GM19397 (cell line): ENCODE data around the gene MYO1E.

Source experiments
- ATAC-seq: cut with Tn5 transposase; IDR thresholded peaks from one replicate; pipeline ENCODE4 v1.9.1; 2021; ENCODE audit warnings: mild to moderate bottlenecking, moderate library complexity; ENCODE audit not compliant: unreplicated experiment

The MYO1E gene

DNA sequence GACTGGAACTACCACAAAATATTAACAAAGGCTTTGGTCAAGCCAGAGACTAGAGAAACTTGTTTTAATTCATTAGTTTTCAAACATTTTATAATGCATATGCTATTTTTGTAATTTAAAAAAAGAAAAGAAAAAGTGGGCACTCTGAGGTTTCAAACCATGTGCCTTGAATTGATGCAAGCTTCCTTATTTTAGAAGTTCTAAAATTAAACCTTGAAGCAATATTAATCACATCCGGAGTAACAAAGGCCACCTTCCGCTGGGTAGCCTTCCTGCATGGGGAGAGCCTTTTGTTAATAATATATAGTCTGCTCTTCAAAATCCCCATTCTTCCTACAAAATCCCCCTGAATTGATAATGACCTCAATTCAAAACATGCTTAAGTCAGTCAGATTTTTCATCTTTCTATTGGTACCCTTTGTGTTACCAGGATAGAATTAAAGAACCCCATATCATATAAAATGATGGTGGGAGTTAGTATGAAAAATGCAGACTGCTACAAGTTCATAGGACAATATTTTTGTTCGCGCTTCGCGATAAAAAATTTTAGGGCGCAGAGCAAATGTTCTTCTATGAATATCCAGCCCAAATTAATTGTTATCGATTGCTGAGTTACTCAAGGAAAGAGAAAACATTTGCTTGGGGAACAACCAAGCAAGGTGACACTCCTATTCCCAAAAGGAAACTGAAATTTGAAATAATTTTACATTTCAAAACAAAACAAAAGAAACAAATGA, 135.4 kb downstream of the MYO1E start:
- peak; percentile 58 for ATAC-seq

DNA sequence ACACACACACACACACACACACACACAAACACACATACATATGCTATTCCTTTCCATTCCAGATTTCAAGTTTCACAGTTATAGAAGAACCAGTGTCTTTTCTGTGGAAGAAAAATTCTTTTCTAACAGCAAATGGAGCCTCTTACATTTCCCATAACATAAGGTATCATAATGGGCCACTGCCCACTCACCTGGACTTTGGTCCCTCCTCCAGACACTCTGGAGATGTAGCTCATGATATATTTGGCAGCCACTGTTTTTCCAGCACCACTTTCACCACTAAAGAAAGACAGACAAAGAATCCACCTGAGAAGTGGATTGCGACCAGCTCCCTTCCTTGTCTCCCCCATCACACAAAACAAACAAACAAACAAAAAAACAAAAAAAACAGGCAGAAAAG, 136.3 kb downstream of the MYO1E start:
- no peak for ATAC-seq

DNA sequence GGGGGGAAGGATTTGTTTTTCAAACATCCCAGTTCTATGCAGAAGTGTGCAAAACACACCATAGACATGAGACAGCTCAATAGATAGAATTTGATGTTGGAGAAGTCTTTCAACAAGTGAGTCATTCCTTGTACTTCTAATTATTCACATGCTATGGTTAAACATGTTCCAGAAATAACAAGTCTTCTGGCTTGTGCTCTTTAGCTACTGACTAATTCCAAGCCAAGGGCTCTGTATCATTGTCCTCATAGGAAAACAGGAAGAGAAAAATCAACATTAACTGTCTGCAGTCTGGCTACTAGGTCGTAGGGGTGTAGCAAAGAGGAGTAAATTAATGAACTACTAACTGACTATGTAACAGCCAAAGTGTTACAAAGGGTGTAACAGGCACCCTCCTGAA, 140.2 kb downstream of the MYO1E start:
- ATAC-seq: no peak

DNA sequence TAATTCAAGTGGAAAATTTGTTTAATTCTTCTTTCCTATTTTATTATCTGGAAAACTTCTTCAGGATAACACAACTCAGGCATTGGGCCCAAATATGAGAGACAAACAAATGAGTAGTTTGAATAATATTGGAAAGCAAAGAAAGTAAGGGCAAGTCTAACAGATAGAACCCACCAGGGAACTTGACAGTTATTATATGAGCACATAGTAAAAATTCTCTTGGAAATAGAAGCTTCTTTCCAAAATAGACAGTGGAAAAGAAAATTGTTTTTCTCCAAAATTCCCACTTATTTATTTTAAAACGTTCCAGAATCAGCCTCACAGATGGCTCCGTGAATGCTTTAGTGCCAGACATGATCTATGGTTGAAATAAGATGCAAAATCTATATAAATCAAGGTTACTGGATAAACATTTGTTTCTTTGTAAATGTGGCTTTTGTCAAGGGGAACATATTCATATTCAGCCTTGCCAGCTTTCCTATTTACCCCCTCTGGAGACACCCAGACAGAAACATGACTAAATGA, 142.1 kb downstream of the MYO1E start:
- no peak for ATAC-seq

DNA sequence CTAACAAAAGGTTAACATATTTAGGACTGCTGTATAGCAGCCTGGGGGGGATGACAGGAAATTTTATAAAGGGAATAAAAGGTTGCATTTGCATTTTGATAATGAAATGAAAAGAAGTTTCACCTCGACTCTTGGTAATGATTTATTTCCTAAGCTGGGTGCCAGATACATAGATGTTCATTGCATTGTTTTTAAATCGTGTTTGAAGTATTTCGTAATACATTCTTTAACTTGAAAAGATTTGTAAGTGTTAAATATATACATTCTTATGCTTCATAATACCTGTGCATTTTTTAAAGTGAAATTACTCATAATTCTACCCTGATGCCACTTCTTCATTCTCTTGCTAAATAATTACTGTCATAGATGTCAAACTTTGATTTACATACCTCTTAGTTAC, 143.2 kb downstream of the MYO1E start:
- no peak for ATAC-seq

DNA sequence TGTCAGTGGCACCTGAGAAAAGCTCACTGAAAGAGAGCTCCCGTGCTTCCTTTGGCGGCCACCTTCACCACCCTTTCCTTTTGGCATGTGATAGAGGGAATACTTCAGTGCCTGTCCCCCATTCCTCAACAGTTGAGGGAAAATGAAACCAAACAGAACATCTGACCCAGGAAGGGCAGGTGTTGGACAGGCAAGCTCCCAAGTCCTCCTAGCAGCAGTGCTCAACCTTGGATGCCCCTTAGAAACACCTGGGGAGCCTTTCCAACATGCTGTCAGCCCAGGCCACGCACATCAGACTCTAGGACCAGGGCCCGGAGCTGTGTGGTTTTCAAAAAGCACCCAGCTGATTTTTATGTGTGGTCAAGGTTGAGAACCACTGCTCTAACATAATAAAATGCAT, 143.7 kb downstream of the MYO1E start:
- no peak for ATAC-seq

DNA sequence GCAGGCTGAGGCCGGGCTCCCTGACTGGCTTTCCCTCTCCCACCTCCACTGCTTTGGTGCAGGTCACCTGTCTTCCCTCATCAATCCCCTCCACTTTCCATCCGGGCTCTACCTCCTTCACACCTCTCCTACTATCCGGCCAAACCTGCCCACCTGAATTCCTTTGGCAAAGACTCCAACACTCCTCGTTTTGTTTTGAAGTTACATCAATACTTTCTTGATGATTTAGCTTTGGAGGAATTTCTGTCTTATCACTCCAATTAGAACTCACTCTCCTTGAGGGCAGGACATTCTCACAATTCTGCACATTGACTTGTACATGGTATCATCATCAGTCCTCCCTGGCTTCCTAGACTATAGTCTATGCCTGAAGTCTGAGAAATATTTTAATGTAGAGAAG, 145.7 kb downstream of the MYO1E start:
- no peak for ATAC-seq

DNA sequence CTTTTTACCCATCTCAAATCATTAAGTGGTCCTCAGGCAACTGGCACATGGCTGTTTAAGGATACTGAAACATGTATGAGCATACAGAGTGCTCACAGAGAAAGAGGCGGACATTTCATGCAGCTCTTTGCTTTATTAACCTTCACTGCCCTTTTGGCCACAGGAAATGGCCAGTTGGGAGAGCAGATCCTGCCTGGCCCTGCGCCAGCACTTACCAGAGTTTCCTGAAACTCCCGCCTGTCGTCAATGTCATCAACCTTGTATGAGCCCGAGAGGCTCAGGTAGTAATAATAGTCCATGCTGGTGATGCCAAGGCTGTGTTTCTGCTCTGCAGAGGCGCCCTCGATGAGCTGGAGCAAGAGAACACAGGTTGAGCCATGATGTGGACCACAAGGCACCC, 148.2 kb downstream of the MYO1E start:
- ATAC-seq: no peak

DNA sequence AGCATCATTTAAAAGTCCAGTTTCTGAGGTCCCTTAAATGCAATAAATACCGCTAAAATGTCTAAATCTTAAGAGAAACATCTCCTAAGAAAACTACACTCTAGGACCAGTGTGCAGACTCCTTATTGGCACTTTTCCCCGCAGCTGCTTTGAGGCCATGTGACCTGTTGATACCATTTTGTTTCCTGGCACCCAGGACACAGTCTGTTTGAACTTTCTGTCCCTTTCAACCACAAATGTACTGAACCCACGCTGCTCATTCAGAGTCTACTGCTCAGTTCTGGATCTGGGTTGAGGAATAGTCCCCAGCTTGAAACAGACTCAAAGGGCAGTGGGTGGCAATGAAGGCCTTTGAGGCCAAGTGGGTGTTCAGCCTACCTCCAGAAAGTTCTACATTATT, 148.9 kb downstream of the MYO1E start:
- no peak for ATAC-seq

DNA sequence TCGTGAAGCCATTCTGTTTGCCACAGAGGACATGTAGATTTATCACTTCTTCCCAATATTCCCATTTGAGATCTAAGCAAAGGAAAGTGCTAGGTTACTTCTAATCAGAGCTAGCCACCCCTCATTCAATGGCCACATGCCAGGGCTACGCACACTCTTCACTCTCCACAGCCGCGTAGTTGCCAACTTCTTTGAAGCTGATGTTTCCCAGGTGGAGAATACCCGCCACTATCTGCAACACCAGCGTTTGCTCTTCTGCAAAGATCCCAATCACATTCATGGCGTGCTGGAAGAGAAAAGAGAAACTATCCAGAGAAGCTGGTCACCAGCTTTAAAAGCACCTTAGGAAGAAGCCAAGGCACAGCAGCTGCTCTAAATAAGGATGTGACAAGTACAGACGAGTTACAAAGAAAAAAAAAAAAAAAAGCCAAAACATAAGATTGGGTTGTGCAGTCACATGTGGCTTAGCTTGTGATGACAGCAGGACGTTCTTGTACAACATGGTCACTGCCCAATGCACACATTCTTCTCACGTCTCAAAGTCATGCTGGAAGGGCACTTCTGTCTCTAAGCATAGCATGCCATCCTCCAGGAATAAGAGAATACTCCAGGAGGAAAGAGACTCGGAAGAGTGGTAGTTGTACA, 149.6 kb downstream of the MYO1E start:
- no peak for ATAC-seq

DNA sequence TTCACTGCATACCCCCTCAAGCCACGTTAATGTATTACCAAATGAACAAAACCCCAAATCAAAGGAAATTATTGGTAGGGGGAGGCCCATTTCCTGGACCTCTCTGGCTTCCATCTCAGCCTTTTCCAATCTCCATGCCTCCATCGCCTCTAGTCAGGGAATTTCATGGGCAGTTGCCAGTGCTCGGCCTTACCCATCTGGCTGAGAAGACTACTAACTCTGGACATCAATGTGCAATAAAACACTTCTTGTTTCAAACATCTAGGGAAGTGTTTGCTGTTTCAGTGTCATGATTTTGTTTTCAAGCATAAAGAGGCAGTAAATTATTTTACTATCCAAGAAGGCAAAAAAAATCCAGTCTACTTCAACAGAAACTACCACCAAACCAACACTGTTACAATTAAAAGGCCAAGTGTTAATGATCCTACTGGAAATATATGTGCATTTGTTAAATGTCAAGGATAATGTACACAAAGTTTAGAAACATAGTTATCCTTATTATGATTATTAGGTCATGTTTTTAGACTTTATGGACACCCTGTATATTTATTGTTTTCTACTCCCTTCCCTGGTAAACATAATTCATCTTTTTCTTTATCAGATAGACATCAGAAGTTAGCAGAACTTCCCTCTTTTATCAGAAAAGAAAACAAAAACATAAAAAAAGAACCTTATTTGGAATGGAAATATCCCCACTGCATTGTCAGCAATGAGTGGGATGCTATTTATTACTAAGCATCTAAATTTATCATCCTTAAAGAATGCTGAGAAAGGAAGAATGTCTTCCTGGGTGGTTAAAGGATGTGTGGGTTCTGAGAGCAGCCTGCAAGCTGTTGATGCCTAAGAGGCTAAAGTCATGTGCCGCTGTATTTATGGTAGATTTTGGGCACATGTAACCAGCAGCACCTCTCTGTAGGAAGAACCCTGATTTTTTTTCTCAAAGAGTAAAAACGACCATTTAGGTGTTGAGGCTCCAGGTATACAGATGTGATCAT, 150.9 kb downstream of the MYO1E start:
- ATAC-seq: no peak

DNA sequence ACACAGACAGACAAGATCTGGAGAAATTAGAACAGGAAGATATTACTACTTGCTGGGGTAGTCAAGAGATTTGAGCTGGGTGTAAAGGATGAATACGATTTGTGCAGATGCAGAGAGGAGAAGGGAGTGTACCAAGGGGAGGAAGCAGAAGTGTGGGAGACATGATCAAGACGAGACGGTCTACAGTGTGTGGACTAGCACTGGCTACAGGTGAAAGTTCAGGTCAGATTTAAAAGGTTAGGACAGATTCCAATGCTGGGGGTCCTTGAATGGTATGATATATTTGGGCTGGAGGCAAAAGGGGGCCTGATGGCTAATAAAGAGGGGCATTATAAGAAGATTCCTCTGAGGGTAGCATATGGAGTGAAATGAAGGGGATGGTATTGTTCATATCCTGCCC, 154.0 kb downstream of the MYO1E start:
- no peak for ATAC-seq

DNA sequence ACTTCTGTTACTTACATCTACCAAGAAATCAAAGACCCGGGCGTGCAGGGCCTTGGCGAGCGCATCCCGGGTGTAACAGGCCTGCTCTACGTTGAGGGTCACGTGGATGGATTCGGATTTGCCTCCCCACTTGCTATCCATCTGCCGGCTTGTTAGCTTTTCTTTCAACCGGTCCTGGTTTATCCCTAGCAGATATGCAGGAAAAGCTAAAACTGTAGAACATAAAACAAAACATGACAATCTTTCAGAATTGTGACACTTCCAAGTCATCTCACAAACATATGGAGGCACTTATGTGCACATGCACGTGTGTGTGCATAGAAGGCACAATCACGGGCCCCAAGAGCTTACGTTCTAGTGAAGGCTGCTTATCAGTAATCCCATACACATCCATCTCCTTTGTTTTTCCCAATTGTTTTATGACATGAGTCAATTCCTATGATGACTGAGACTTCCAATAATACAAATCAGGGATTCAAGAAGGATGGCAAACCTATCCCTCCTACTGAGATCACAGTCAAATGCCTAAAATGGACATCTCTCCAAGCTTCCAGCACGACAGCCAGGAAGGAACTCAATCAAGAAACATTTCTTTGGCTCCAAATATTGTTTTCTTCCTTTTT, 154.7 kb downstream of the MYO1E start:
- ATAC-seq: no peak

DNA sequence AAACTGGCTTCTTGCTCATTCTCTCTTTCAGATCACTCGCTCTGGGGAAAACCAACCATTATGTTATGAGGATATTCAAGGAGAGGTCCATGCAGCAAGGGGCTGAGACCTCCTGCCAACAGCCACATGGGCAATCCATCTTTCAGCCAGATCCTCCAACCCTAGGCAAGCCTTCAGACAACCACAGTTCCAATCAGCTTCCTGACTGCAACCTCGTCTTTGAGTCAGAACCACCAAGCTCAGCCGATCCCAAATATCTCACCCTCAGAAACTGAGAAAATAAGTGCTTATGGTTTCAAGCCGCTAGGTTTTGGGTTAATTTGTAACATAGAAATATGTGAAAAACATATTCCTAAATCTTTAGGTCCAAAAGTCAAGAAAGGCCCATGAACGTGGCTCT, 155.8 kb downstream of the MYO1E start:
- ATAC-seq: no peak

DNA sequence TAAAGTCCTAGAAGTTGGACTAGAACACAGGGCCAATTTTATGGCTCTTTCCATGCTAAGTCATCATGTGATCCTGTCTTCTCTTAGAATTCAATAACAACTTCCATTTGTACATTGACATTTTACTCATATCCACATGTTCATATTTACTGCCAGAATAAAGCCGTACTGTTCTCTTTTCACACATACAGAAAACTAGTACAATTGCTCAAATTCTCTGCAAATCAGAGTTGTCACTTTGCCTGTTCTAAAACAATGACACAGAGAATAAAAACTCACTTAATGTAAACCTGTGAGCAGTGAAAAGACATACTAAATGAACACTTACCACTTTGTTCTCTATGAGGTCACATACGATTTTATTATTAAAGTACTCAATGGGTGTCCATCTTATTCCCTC, 162.5 kb downstream of the MYO1E start:
- ATAC-seq: no peak

DNA sequence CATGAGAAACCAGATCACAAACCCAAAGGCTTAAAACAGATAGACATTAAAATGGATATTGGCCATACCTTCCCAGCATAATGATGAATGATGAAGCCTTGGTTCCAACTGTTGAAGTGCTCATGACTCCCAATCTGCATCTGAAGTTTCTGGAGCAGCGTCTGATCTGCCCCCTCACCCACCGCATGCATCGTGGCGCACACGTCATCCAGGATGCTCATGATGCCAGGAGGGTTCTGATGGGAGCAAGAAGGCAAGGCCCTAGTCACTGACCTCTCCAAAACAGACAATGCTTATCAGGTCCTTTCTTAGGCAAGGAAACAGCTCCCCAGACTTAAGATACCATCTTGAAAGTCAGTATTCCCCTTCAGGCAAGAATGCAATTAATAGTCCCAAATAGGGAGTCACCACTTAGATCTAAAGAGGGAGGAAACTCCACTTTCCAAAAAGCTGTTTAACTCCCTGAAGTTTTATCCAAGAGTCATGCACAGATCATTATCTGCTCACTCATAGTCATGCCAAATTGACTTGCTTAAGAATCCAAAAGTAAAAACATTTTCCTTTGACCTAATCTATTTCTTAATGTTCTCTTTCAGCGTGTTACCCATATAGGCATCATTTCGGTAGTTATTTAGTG, 163.9 kb downstream of the MYO1E start:
- no peak for ATAC-seq

DNA sequence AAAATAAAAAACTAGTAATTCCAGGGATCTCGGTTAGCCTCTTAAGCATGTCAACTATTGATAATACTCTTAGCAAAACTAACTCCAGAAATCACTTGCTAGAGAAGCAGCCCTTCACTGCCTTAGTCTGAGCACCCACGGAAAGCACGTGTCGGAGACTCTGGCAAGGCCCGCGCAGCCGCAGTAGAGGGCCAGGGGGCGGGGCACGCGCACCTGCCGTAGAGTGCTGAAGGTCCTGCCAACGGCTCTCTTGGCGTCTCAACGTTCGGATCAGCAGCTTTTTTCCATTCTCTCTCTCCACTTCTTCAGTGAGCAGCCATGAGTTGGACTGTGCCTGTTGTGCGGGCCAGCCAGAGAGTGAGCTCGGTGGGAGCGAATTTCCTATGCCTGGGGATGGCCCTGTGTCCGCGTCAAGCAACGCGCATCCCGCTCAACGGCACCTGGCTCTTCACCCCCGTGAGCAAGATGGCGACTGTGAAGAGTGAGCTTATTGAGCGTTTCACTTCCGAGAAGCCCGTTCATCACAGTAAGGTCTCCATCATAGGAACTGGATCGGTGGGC, 166.0 kb downstream of the MYO1E start, which contains the start of gene LDHAL6B:
TSS of gene LDHAL6B (plus strand) at position 221 of the 561 bp plus-strand sequence. CDS start at position 319, 98 bp downstream.
- ATAC-seq: no peak

DNA sequence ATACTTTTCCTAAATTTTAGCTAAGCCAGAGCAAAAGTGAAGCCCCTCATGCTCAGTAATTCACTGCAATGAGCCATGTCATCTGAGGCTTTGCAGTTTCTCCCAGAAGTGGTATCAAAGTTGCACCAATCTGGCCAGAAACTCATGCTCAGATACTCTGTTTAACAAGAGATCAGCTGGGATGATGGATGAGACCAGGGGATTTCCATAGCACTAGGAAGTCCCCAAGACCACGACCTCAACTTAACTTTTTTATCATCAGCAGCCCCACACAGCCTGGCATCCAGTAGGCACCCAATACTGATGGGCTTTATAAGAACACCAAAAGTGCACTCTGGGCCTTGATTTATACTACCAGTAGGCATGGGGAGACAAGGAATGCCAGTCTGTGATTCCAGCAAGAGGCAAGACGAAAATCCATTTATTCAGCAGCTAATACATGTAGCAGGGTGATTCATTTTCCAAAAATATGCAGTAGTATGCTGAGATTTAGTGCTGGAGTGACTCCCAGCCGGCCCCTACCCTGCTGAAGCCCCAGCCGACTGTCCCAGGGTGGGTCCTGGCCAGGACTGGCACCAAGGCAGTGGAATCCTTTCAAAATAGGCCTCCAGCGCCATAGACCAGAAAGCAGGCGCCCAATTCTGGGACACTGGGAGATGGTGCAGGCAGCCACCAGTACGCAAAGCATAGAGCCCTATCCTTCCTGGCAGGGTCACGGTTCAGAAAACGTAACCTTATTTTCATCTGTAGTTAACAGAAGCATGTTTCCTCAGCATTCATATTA, 166.6 kb downstream of the MYO1E start:
- no peak for ATAC-seq

DNA sequence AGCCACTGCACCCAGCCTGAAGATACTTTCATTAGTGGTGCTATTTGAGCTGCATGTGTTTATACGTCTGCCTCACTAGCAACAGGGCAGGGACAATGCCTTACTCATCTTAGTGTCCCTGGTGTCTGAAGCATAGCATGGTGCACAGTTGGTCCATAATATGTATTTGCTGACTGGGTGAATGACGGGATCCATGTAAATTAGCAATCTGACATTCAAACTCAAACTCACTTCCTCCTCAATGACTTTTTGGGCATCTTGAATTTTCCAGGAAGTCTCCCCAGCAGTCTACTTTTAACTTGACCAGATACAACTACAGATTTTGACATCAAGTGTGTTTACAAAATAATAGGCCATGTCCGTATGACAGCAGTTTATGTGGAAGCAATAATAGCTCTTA, 169.0 kb downstream of the MYO1E start:
- ATAC-seq: no peak
